ENCODE data around the gene VSX2. TPM values are rescaled to one million over a fixed set of nuclear protein-coding genes. Genes with fewer than 3 reads are reported as not detected.

The VSX2 gene
- polyA plus RNA-seq, 2 of the 4 experiments (the other 2 are of a cell fraction): not detected

DNA sequence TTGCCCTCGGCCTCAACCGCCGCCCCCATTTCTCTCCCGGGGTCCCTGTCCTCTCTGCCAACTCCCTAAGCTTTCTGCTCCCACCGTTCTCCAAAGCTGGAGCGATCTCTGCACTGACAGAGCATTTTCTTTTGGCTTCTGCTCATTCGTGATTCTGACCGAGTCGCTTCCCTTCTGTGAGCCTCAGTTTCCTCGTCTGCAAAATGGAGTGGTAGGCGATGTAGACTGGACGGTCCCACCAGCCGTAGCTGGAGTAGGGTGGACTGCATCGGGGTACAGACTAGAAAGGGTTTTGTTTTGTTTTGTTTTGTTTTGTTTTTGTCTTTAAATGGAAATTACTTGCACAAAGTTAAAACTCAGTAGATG lies 2.4 kb downstream of the VSX2 start (continued):
- TF ChIP-seq CTCF (IDR thresholded peaks at IDR 0.05) (no peak), EP300 (IDR thresholded peaks at IDR 0.05) (no peak), HDAC2 (IDR thresholded peaks at IDR 0.05) (no peak), HOXA7 (CRISPR knock-in tag; IDR thresholded peaks at IDR 0.05) (no peak), EHMT2 (IDR thresholded peaks at IDR 0.05; ENCODE audit: low read depth) (no peak), ZSCAN20 (CRISPR knock-in tag; IDR thresholded peaks at IDR 0.05) (no peak)
- TF ChIP-seq, protein P1, sequence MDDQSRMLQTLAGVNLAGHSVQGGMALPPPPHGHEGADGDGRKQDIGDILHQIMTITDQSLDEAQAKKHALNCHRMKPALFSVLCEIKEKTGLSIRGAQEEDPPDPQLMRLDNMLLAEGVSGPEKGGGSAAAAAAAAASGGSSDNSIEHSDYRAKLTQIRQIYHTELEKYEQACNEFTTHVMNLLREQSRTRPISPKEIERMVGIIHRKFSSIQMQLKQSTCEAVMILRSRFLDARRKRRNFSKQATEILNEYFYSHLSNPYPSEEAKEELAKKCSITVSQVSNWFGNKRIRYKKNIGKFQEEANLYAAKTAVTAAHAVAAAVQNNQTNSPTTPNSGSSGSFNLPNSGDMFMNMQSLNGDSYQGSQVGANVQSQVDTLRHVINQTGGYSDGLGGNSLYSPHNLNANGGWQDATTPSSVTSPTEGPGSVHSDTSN (IDR thresholded peaks at IDR 0.05): no peak
- TF ChIP-seq, protein P2, sequence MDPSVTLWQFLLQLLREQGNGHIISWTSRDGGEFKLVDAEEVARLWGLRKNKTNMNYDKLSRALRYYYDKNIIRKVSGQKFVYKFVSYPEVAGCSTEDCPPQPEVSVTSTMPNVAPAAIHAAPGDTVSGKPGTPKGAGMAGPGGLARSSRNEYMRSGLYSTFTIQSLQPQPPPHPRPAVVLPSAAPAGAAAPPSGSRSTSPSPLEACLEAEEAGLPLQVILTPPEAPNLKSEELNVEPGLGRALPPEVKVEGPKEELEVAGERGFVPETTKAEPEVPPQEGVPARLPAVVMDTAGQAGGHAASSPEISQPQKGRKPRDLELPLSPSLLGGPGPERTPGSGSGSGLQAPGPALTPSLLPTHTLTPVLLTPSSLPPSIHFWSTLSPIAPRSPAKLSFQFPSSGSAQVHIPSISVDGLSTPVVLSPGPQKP (IDR thresholded peaks at IDR 0.05; ENCODE audit: low read depth, low read length): no peak

DNA sequence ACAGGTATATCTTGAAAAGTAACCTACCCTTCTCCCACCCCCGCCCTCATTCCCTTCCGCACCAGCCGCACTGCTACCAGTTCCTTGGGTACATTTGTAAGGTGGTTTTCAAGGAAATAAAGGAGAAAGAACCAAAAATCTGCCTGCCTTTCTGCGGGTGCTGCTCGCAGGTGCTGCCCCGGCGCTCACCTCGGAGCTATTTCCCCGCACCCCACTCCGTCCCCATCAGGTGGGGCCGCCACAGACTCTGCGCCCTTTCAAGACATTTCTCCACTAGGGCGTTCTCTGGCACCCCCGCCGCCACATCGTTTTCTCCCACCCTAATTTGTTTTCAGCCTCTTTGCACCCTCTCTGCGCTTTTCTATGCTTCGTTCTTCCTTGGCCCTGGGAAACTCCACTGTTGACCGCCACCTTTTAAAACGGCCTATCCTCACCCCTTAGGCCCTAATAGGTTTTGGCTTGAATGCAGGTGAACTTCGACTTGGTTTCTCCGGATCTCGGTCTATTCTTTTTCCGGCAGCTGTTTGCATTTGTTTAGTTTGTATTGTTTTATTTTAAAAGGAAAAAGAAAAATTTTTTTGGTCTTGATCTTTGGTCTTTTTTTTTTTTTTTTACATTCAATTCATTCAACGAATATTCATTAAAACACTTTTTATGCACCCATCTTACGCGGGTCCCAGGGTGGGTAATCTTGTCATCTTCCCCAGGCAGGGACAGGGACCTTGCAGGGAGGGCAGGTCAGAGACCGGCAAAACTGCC lies 3.0 kb downstream of the VSX2 start:
- no peak for ATAC-seq
- POLR2A ChIA-PET: no interaction called here
- no peak overlapping the region for H3K4me2 ChIP-seq
- CTCF ChIA-PET: interaction anchor here (1.3 to 6.1 kb wide), 3 partner anchors 10 to 130 kb away, joined by 6 to 46 read pairs (median 8); no protein-coding TSS in a partner anchor
- WGBS (ENCODE audit: missing lambda C conversion rate): 51% methylated on average over 28 of the region's 28 CpGs
- TF ChIP-seq HDAC2 (IDR thresholded peaks at IDR 0.05) (no peak), ZC3H11A (IDR thresholded peaks at IDR 0.05) (no peak), NR3C1 (IDR thresholded peaks at IDR 0.05) (no peak), NFE2L2 (conservative IDR thresholded peaks at IDR 0.05; ENCODE audit: low read length) (no peak), EP300 (IDR thresholded peaks at IDR 0.05) (no peak), SREBF2 (IDR thresholded peaks at IDR 0.05) (no peak), POLR2A (IDR thresholded peaks at IDR 0.05; ENCODE audit: low read length) (no peak), USF2 (IDR thresholded peaks at IDR 0.05) (no peak), POLR2AphosphoS2 (conservative IDR thresholded peaks at IDR 0.05; ENCODE audit: low read length) (no peak), HEYL (CRISPR knock-in tag; IDR thresholded peaks at IDR 0.05) (no peak), CHD4 (IDR thresholded peaks at IDR 0.05; ENCODE audit: borderline replicate concordance) (no peak), MAFK (IDR thresholded peaks at IDR 0.05; ENCODE audit: partially characterized antibody) (no peak), MAZ (IDR thresholded peaks at IDR 0.05; ENCODE audit: borderline replicate concordance, low read depth, low read length) (no peak)
- TF ChIP-seq, protein P3, sequence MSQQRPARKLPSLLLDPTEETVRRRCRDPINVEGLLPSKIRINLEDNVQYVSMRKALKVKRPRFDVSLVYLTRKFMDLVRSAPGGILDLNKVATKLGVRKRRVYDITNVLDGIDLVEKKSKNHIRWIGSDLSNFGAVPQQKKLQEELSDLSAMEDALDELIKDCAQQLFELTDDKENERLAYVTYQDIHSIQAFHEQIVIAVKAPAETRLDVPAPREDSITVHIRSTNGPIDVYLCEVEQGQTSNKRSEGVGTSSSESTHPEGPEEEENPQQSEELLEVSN (IDR thresholded peaks at IDR 0.05; ENCODE audit: borderline replicate concordance, low read depth): no peak
- H3K9me3 ChIP-seq: no peaks in the 10 kb centered on the region
- H3K4me3 ChIP-seq: no peak overlapping the region
- no peak for FAIRE-seq
- DNase-seq (ENCODE audit: low read depth in 1 of 2, low spot score in 1 of 2): no peak
- no peak overlapping the region for H3K27ac ChIP-seq
- H3K4me1 ChIP-seq: no peaks in the 10 kb centered on the region

DNA sequence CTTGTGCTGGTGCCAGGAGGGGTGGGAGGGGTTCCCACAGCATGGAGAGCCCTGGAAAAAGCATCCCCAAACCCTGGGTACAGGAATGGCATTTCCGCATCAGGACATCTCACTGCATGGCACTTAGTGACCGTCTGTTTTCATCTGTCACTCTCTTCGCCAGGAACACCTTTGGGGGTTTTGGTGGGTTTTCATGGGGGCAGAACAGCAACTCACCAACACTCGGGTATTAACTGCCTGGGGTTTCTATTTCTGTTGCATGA lies 3.5 kb downstream of the VSX2 start:
- ATAC-seq (no peak), DNase-seq (ENCODE audit: low read depth in 1 of 2, low spot score in 1 of 2) (no peak), FAIRE-seq (no peak)
- H3K4me2 ChIP-seq: no peak overlapping the region
- 45% methylated on average over 4 of the region's 4 CpGs for WGBS (ENCODE audit: missing lambda C conversion rate)
- TF ChIP-seq CTCF (IDR thresholded peaks at IDR 0.05) (no peak), RAD21 (conservative IDR thresholded peaks at IDR 0.05 in 1 of 2, IDR thresholded peaks at IDR 0.05 in 1 of 2) (no peak), PHF8 (IDR thresholded peaks at IDR 0.05; ENCODE audit: borderline replicate concordance, low read depth) (no peak)
- H3K27ac ChIP-seq: no peak overlapping the region
- no peak overlapping the region for H3K4me3 ChIP-seq
- H3K4me1 ChIP-seq: no peaks in the 10 kb centered on the region
- ChIA-PET POLR2A (no interaction called here), CTCF (interaction anchor here (1.8 to 6.1 kb wide), 2 partner anchors 10 to 131 kb away, joined by 6 to 46 read pairs; no protein-coding TSS in a partner anchor)
- H3K9me3 ChIP-seq: no peaks in the 10 kb centered on the region

Data from A549 (cell line).